GM19467 (cell line): Measurements from ENCODE around the gene PPP1R2B.
"Not testable (repeated sequence)": the region's sequence is repeated elsewhere in the genome, so short reads cannot be mapped to it uniquely, and the experiment has no call there.

Experiments used
- ATAC-seq: cut with Tn5 transposase; IDR thresholded peaks from one replicate; pipeline ENCODE4 v1.9.1; 2021; ENCODE audit warnings: mild to moderate bottlenecking, moderate library complexity; ENCODE audit not compliant: unreplicated experiment

PPP1R2B gene

GRCh38 chr5:156850206-156850751 is at the start of gene PPP1R2B:
PPP1R2B (plus strand) TSS chr5:156850295; CDS start chr5:156850563, 268 bp downstream.
- no peak for ATAC-seq

GRCh38 chr5:156800929-156801328 is 49.2 kb upstream of the PPP1R2B start:
- no peak for ATAC-seq

GRCh38 chr5:156802501-156802900 is 47.6 kb upstream of the PPP1R2B start:
- no peak for ATAC-seq

- ATAC-seq: no peak
These were observed 46.7 kb upstream of the PPP1R2B start for GRCh38 chr5:156803404-156803803.

- ATAC-seq: no peak
These were observed 37.1 kb upstream of the PPP1R2B start for GRCh38 chr5:156812959-156813358.

GRCh38 chr5:156815988-156816599 is 34.0 kb upstream of the PPP1R2B start:
- ATAC-seq: no peak

GRCh38 chr5:156819537-156819936 is 30.6 kb upstream of the PPP1R2B start:
- ATAC-seq: no peak

- no peak for ATAC-seq
These were observed 30.0 kb upstream of the PPP1R2B start for GRCh38 chr5:156819967-156820581.

GRCh38 chr5:156824241-156824640 is 25.9 kb upstream of the PPP1R2B start:
- no peak for ATAC-seq

GRCh38 chr5:156824800-156825199 is 25.3 kb upstream of the PPP1R2B start:
- no peak for ATAC-seq

GRCh38 chr5:156825688-156826087 is 24.4 kb upstream of the PPP1R2B start:
- ATAC-seq: no peak

- ATAC-seq: no peak
These were observed 23.9 kb upstream of the PPP1R2B start for GRCh38 chr5:156826150-156826549.

- no peak for ATAC-seq
These were observed 15.2 kb upstream of the PPP1R2B start for GRCh38 chr5:156834916-156835315.

GRCh38 chr5:156835905-156836304 is 14.2 kb upstream of the PPP1R2B start:
- ATAC-seq: peak; percentile 65

GRCh38 chr5:156836846-156837245 is 13.2 kb upstream of the PPP1R2B start:
- ATAC-seq: no peak

- no peak for ATAC-seq
These were observed 11.1 kb upstream of the PPP1R2B start for GRCh38 chr5:156838961-156839360.

GRCh38 chr5:156841737-156842136 is 8.4 kb upstream of the PPP1R2B start:
- no peak for ATAC-seq

- no peak for ATAC-seq
These were observed 3.2 kb upstream of the PPP1R2B start for GRCh38 chr5:156846914-156847313.

GRCh38 chr5:156848447-156848846 is 1.6 kb upstream of the PPP1R2B start:
- not testable (repeated sequence) for ATAC-seq

- no peak for ATAC-seq
These were observed 1.8 kb downstream of the PPP1R2B start for GRCh38 chr5:156851880-156852279.

- ATAC-seq: not testable (repeated sequence)
These were observed 3.0 kb downstream of the PPP1R2B start for GRCh38 chr5:156853055-156853454.

- no peak for ATAC-seq
These were observed 15.3 kb downstream of the PPP1R2B start for GRCh38 chr5:156865427-156865826.

- ATAC-seq: no peak
These were observed 20.4 kb downstream of the PPP1R2B start for GRCh38 chr5:156870498-156870839.
